Effector CD8-positive, alpha-beta T cell (primary cell): ENCODE measurements around the gene CX3CR1.

ENCODE experiments used
- DNase-seq: peaks from one replicate; lab custom pipeline; 2025; lab: John Stamatoyannopoulos, UW

The CX3CR1 gene

DNA sequence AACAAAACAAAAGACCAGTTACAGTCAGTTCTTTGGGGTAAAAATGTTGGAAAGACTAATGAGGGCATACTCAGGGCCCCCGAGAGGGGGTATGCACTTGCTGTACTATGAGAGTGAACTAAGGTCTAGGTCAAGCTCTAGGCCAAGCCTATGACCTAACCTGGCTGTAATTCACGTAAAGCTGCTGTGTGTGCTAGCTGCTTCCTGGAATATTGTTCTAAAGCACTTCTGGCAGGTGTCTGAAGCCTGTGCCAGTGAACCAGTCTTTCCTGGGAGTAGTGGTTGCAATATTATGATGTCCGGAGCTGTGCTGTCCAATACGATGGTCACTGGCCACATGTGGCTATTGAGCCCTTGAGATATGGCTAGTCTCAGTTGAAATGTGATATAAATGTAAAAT is 13.1 kb upstream of the CX3CR1 start:
- no peak for DNase-seq

DNA sequence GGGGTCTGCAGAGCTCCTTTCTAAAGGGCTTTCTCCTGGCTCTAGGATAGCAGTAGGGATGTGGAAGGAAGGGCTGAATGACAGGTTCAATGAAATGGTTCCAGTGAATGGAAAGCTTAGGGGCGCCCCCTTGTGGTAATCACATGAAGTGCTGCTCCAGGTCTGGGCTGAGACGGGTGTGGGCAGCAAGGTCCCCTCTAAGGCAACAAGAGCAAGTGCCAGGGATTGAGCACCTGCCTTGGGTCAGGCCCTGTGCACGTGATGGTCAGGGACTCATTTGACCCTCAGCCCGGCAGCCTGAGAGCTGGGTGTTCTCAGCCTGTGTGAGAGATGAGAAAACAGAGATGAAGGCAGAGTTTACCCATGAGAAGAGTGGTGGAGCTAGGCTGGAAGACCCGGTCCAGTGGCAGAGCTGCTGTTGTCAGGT is 12.1 kb upstream of the CX3CR1 start:
- DNase-seq, result peak; percentile 66

DNA sequence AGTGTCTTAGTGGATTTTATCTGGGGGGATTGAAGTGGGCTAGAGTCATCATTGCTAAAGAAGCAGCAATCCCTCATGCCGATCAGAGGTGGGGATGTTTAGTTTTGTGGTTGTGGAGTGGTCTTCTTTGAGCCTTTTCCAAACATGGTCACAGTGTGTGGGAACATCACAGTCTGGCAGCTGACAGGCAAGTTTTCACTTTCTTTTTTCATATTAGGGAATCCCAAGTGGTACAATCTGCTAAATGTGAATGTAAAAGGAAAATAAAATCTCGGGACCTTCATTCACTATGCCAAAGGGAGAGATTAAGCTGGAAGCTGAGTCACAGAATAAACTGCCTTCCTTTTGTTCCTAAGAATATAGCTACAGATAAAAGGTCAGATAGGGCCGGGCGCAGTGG is 10.4 kb upstream of the CX3CR1 start:
- no peak for DNase-seq

DNA sequence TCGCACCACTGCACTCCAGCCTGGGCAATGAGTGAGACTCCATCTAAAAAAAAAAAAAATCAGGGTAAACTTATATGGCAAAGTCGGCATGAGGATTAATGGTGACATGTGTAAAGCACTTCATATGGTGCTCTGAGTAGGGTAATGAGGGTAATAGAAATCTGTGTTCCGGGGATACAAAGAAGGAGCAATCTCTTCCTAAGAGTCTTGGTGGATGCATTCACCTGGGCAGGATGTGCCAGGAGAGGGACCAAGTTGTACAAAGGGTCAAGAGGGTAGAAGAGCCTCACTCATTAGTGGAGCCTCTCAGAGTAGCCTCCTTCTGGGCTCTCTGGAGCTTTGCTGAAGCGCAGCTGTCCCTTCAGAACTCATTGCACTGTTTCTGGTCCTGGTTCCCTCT is 9.3 kb upstream of the CX3CR1 start:
- no peak for DNase-seq

DNA sequence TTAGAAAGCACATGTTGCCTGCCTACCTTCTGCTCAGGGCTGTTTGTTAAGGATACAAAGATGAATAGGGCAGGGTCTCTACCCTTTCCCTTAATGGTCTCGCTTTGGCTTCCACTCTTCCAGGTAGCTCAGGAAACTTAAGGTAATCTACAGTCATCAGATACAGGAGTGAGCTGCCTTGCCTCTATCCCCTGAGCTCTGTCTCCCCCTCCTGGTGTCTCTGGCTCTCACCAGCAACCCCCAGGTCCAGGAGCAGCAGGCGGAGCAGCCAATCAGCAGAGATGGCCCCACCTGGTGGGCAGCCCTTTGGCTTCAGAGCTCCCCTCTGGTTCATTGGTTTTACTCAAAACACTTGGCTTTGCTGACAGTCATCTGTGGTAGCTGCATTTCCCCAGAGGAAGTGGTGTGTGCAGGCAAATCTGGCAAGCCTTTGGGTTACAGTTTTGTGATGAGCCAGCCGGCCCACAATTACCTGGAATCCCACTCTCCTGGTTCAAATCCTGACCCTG is 8.5 kb upstream of the CX3CR1 start:
- peak; percentile 55 for DNase-seq

DNA sequence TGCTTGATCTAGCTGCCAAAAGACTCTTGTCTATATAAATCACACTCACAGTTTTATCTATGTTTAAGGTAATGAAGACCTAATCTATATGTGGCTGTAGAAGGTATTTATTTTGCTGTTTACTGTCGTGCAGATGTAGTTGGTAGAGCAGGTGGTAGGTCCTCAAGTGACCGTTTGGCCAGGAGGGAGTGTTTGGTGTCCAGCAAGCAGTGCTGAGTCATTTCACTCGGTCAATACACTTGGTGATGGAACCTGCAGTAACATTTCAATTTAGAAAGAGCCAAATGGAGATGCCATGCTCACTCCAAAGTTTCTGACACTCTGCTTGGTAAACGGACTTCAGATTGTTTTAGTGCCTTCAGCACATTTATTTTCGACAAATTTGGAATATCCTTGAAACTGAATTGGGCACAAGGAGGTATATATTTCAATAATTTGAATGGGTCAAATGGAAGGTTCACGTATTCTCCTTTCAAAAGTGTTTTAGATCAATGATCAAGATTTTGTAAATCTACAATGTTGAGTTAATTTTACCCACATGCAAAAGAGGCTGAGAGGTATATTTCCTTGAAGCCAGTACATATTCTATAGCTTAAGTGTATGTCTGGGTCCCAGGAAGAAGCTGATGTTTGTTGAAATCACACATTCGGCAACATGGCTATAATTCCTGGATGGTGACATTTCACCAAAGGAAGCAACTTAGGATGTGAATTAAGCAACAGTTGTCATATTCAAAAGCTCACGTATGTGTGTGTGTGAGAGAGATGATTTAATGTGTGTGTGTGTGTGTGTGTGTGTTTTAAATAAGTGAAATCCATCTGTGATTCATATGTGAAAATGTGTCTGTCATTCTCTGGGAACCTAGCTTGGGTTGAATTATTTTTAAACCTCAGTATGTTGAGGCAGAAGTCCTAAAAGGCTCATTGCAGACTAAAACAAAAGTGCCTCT is 7.7 kb upstream of the CX3CR1 start:
- no peak for DNase-seq

DNA sequence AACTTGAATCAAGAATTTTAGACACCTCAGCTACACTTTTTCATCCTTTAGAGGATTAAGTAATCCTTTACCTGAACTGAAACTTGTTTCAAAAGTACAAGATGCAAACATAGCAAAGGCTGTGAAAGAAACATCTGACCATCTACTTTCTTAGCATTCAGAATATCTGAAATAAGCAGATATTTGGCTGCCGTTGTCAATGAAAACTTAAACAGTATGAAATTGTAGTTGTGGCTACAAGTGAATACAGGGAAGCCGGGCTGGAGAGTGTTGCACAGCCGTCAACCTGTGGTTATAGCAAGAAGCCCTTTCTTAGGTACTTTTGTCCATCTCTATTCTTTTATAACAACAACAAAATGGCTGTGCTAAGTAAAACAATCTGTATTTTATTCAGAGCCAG is 6.9 kb upstream of the CX3CR1 start:
- no peak for DNase-seq

DNA sequence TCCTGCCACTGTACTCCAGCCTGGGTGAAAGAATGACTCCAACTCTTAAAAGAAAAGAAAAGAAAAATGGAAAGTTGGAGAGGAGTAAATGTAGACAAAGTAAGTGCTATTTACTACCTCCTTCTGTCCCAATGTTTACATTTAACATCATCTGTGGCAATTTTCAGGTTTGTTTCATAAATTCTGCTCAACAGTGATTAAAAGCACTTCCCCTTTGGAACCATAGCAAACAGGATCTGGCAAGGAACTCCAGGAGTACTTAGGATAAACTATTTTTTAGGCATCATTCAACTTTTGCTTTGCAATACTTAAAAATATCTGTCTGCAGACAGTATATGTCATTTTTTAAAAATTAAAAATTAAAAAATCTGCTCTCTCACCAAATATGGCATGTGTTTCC is 5.5 kb upstream of the CX3CR1 start:
- no peak for DNase-seq

DNA sequence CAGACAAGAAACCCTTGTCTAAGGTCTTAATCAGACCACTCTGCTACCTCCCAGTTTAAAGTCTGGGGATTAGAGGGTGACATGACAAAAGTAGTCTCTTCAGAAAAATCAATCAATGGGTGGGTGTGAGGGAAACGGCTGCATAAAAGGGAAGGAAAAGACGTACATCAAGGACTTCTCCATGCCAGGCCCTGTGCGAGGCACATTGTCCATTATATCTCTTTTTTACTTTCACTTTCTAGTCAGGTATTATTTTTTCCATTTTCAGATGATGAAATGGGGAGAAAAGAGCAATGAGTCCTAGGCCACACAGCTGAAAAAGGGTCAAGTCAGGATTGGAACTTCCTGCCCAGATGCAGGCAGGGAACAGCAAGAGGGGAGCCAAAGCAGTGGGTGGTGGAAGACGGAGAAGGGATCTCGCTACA is 4.6 kb upstream of the CX3CR1 start:
- DNase-seq, result no peak

DNA sequence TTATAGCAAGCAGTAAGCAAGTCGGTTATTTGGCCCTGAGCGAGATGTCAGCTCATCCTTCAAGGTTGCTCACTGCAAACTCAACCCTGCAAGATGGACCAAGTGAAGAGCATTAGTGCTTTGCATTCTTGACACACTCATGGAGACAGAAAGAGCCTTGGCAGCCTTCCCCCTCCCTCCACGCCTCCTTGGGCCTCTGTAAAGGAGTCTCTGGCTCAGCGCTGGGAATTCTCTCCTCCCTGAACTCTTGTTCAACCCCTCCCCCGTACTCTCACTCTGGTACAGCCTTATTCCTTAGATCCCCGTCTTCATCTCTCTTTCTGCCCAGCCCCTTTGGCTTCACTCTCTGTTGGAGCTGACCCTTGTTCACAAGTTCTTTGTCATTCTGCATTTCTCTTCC is 2.2 kb upstream of the CX3CR1 start:
- no peak for DNase-seq

DNA sequence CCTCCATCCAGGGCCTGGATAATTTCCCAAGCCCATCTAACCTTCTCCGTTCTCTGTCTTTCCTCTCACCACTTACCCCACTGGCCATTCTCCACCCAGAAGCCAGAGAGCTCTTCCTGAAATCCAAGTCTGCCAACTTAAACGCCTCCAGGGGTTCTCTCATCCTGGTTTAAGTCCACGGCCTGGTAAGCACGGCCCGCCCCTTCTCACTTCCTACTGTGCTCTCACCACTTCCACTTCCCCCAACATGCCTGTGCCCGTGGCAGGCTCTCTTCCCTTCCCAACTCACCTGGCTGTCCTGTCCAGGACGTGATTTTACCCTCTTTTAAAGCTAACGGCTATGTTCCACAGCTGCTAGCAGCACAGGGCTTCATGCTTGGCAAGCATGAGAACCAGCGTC is 1.7 kb upstream of the CX3CR1 start:
- no peak for DNase-seq

DNA sequence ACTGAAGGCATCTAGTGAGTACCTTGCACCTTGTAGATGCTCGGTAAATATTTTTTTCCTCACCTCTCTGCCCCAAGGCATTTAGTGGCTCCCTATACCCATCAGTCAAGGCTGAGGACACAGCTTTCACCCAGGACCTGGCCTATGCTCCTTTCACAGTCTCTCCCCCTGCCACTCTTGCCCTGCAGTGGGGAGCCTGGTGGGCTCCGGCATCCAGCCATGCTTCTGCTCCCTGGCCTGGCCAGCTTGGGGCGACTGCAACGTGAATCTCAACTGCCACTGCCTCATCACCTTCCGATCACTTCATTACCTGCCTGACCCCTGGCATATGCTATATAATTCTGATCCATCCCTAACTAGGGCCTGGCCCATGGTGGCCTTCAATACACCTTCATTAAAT is 735 bp upstream of the CX3CR1 start:
- no peak for DNase-seq

DNA sequence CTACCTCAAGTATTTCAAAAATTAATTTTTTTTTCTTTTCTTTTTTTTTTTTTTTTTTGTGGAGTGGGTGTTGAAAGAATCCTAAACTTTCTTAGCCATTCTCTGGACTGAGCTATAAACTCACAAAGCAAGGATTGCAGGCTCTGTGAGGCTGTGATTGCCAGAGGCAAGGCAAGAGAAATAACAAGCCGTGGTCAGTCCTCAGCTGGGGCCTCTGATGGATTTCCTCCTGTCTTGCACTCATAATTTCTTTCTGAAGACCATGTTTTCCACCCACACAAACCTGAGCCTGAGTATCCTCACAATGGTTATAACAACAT is 1.3 kb downstream of the CX3CR1 start:
- DNase-seq, result no peak

DNA sequence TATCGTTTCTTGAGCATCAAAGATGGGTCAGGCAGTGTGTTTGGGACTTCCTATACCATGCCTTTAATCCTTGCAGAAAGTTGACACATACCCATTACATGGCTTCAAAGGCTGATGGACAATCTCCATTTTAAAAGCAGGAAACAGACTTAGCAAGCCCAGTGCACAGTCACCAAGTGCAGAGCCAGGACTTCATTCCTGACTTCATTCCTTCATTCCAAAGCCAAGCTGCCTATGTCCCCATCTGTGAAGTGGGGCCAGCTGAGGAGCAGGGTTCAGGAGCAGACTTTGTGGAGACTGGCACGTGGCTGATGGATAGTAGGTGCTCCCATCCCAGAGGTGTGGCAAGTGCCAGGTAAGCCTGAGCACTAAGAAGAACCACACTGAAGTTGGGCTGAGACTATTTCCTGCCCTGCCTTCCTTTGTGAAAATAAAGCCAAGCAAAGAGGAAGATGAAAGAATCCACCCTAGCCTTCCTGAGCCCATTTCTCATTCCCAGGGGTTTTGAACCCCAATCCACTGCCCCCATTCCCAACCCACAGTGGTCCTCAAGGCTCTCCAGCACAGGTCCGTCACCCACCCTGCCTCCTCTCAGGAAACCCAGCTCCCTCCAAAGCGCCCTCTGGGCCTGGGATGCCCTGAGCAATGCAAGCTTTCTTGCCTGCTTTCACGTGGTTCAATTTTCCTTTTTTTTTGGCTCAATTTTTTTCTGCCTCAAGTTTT is 1.8 kb downstream of the CX3CR1 start:
- DNase-seq, result no peak

DNA sequence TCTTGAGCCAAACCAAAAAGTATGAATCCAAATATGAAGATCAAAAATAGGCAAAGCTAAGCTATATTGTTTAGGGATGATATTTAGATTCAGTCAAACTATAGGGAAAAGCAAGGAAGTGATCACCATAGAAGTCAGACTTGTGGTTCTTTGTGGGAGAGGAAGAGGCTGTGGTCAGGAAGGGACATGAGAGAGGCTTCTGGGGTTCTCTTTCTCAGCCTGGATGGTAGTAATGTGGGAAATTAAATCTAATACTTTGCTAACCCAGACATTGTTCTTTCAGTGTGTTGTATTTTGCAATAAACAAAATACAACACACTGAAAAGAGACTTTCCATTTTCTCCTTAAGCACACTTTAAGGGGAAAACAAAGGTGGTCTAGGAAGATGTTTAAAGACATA is 3.1 kb downstream of the CX3CR1 start:
- DNase-seq, result no peak

DNA sequence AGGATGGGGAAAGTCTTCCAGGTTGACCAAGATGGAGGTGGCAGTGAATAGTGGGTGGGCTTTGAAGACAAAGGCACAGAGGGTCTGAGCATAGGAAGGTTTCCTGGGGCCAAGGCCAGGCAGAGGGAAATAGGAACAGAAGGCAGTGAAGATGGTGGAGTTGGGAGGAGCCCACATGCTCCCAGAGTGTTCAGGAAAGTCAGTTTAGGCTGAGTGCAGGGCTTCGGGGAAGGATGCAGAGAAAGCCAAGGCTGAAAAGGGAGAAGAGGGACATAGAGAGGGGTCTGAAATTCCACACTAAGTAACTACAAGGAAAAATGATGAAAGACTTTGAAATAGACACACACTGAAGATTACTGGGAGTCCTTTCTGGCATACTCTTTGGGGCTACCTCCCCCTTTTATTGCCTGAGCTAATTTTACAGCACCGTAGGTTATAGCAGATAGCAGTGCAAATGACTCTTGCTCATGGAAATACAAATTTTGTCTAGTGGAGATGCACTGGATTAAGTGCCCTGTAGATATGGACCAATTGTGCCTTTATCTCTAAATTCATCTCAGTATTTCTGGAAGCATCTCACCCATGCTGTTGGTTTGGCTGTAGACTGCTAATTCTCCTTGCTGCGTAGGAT is 3.8 kb downstream of the CX3CR1 start:
- DNase-seq, result no peak

DNA sequence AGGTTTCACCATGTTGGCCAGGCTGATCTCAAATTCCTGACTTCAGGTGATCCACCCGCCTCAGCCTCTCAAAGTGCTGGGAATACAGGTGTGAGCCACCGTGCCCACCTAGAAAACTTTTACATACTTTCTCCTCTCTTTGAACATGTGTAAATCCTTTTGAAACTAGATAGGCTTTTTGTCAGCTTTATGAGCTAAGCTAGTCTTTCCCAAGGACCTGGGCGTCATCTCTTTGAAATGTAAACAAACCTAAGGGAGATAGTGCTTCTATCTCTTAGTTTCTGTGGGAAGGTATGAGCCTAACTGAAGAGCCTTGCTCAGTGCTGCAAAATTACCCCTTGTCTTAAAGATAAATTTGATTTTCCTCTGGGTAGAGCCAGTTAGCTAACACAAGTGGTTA is 4.8 kb downstream of the CX3CR1 start:
- DNase-seq, result no peak

DNA sequence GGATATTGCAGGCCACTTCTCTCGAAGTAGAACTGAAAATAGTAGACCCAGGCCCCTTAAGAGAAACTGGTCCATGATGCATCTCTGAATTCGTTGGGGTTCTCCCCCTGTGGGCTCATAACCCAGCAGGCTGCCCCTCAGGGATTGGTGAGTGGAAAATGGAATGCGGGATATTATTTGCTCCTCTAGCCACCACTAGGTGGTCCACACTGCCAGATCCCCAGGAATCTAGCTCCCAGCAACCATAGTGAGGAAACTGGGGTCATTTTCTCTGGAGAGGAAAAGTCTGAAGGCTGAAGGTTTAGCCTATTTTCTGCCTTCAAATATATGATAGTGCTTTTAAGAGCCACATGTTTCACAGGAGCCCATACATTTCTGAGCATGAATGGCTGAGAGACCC is 6.7 kb downstream of the CX3CR1 start:
- no peak for DNase-seq

DNA sequence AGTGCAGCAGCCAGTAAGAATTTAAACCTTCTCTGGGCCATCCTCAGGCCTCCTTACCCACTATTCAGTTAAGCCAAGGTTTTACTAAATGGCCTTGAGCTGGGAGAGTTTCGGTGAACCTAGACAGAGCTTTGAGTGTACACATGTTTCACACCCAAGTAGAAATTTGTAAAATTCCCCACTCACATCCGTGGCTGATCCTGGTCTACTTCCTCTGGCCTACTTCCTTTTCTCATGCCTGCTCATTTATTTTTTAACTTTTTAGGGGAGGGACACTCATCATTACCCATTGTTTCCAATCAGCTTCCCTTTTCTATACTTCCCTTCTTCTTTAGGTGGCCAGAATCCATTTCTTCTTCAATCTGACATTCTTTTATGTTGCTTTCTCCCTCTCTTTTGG is 7.6 kb downstream of the CX3CR1 start:
- no peak for DNase-seq

DNA sequence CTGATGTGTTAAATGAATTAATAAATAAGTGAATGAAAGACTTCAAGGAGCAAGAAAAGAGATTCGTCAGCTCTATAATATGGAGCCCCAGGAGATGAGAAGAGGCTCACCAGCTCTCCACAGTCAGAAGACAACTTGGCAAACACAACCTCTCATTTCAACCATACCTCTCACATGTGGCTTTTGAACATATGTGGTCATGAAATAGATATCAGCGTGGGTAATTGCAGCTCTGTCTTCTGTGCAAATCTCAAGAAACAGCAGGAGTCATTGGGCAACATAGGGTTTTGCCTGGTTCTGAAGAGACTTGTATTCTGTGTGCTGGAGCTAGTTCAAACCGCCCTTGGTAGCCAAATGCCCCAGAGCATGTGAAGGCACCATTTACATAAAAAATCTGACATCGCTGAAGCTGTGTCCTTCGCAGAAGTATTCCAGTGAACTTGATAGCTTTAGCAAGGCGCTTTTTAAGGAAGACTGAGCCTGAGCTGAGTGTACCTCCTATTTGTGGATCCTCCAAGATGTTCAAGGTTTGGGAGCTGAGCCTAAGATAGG is 8.4 kb downstream of the CX3CR1 start:
- no peak for DNase-seq

DNA sequence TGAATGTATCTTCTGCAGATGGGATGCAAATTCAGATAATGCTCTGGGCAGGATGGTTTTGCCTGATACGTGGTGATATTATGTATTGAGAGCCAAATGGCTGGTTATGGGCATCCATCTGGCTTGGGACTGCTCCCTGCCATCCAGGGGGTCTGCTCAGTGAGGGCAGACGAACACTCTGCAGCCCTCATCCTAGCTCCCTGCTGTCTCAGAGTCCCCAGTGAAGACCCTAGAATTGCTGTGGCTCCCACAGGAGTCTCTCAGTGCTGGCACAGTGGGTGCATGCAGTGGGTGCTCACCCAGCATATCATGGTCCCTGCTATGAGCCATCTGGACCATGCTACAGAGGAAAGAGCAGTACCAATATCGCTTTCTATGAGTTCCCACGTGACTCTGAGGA is 10.3 kb downstream of the CX3CR1 start:
- DNase-seq, result no peak

DNA sequence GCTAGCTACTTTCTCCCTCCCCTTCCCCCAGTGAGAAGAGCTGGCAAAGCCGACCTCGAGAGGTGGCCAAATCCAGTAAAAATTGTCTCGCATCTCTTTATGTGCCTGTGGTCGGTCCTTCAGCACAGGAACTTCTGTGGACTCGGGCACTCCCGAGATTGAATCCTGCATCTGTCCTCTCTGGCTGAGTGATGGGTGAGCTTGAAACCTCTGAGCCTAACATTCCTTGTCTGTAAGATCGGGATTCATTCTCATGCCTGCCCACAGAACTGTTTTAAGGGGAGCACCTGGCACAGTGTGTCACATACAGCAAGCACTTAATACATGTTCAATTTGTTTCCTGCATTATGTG is 11.3 kb downstream of the CX3CR1 start:
- DNase-seq, result no peak
